MCF 10A (cell line): ENCODE results near the gene ZNF311. TPM values are rescaled to one million over a fixed set of nuclear protein-coding genes. Genes with fewer than 3 reads are reported as not detected.

ENCODE experiments used
- BruUV-seq: library from RNA; stranded (reverse); fragments of 400-500 nt; replicated peaks from 2 replicates; lab custom pipeline; 2021; lab: Mats Ljungman, UMichigan
- CTCF ChIA-PET: fragments of 300-600 bp; sonication (Branson Sonifier 250); formaldehyde crosslinking; extraction: SDS; loops from one replicate; lab custom pipeline; 2021; ENCODE audit warnings: antibody characterized with exemption, inconsistent platforms; lab: Yijun Ruan, JAX
- POLR2A ChIA-PET: fragments of 300-600, 350-650 bp; sonication (Branson Sonifier 250); formaldehyde crosslinking; extraction: SDS; loops from one replicate; lab custom pipeline; 2020; ENCODE audit warnings: antibody characterized with exemption, inconsistent platforms; lab: Yijun Ruan, JAX
- DNase-seq: peaks from one replicate; pipeline ENCODE4 v3.0.0-alpha.2; 2018; ENCODE audit not compliant: unreplicated experiment
- H3K27ac Mint-ChIP-seq: one replicate; pipeline ENCODE4 v1.8.0; 2022; ENCODE audit warnings: mild to moderate bottlenecking, low read depth, mixed read lengths; ENCODE audit not compliant: unreplicated experiment
- H3K27me3 Mint-ChIP-seq: one replicate; pipeline ENCODE4 v1.8.0; 2022; ENCODE audit warnings: mixed read lengths; ENCODE audit not compliant: insufficient read depth, unreplicated experiment
- H3K36me3 Mint-ChIP-seq: one replicate; pipeline ENCODE4 v1.8.0; 2022; ENCODE audit warnings: mild to moderate bottlenecking, moderate library complexity, mixed read lengths; ENCODE audit not compliant: insufficient read depth, unreplicated experiment
- H3K4me1 Mint-ChIP-seq: one replicate; pipeline ENCODE4 v1.8.0; 2022; ENCODE audit warnings: mixed read lengths; ENCODE audit not compliant: insufficient read depth, unreplicated experiment
- H3K4me3 Mint-ChIP-seq: one replicate; pipeline ENCODE4 v1.8.0; 2022; ENCODE audit warnings: mild to moderate bottlenecking, moderate library complexity, mixed read lengths; ENCODE audit not compliant: unreplicated experiment
- H3K9me3 Mint-ChIP-seq: one replicate; pipeline ENCODE4 v1.8.0; 2022; ENCODE audit warnings: mixed read lengths; ENCODE audit not compliant: unreplicated experiment
- intact Hi-C: fragments of 100-400 bp; cut with micrococcal nuclease; formaldehyde crosslinking; loops from 2 replicates; pipeline ENCODE4 v1.14.1; 2022
- total RNA-seq: library from RNA; stranded (reverse); gene quantifications from 2 replicates; pipeline ENCODE4 v1.2.3, GENCODE V29; 2022
- TF ChIP-seq, protein P1 (sequence below): fragments of 200-600 bp; IDR thresholded peaks from one replicate; pipeline ENCODE4 v1.8.0; 2022; ENCODE audit warnings: antibody characterized with exemption, mild to moderate bottlenecking; ENCODE audit not compliant: unreplicated experiment

ZNF311 gene
- total RNA-seq, 1 experiment from 2014 or later, result 3.6 TPM

DNA sequence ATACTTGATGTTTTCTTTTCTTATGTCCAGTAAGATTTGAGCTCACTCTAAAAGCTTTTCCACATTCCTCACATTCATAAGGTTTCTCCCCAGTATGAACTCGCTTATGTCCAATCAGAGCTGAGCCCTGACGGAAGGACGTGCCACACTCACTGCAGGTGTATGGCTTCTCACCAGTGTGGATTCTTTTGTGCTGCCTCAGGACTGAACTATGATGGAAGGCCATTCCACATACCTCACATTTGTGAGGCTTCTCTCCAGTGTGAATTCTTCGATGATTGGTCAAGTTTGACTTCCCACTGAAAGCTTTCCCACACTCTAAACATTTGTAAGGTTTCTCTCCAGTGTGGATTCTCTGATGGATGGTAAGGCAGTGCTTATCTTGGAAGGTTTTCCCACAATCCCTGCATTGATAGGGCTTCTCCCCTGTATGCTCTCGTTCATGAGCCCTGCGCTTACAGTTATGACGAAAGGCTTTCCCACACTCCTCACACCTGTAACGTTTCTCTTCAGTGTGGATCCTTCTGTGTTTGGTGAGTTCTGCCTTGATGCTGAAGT, 9.9 kb downstream of the ZNF311 start:
- no peak overlapping the region for H3K4me3 Mint-ChIP-seq
- H3K4me1 Mint-ChIP-seq, result no peaks in the 10 kb centered on the region
- ChIA-PET POLR2A (no interaction called here), CTCF (interaction anchor here (1.9 kb wide), 1 partner anchor 157 kb away, joined by 6 read pairs; no protein-coding TSS in a partner anchor)
- no TSS peak for BruUV-seq
- no peaks in the 10 kb centered on the region for H3K9me3 Mint-ChIP-seq
- DNase-seq, result no peak
- H3K36me3 Mint-ChIP-seq, result peaks cover 11% of the 10 kb centered on the region
- no peaks in the 10 kb centered on the region for H3K27me3 Mint-ChIP-seq
- intact Hi-C loops, result no loop called here
- no peak overlapping the region for H3K27ac Mint-ChIP-seq
- TF ChIP-seq, protein P1, sequence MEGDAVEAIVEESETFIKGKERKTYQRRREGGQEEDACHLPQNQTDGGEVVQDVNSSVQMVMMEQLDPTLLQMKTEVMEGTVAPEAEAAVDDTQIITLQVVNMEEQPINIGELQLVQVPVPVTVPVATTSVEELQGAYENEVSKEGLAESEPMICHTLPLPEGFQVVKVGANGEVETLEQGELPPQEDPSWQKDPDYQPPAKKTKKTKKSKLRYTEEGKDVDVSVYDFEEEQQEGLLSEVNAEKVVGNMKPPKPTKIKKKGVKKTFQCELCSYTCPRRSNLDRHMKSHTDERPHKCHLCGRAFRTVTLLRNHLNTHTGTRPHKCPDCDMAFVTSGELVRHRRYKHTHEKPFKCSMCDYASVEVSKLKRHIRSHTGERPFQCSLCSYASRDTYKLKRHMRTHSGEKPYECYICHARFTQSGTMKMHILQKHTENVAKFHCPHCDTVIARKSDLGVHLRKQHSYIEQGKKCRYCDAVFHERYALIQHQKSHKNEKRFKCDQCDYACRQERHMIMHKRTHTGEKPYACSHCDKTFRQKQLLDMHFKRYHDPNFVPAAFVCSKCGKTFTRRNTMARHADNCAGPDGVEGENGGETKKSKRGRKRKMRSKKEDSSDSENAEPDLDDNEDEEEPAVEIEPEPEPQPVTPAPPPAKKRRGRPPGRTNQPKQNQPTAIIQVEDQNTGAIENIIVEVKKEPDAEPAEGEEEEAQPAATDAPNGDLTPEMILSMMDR, result no peak

DNA sequence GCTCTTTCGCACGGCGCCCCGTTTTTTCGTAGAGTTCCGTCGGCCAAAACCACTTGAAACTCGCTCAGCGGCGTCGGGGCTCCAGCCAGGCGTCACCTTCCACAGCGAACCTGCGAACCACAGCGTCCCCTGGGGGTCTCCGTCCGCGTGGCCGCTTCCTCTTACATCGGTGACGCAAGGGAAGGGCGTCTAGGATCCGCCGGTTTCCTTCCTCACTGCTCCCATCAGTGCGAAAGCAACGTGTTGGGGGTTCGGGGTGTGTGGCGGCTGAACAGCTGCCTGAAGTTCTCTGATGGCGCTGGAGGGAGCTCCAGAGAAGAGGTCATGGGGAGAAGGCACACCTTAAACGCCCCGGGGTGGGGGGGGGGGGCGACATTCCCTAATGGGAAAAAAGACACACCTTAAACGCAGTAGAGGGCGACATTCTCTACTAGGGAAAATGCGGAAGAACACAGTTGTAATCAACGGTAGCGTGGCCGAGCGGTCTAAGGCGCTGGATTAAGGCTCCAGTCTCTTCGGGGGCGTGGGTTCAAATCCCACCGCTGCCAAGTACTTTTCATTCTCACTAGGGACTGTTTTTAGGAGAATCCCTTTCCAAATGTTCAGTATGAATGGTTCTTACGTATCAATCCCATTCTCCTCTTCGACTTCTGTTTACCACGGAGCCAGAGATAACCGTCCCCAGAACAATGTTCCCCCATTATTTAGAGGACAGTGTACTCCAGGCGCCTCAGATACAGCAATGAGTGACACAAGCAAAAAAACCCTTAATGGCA, 16.4 kb downstream of the ZNF311 start:
- no peak for DNase-seq
- Mint-ChIP-seq H3K27ac (no peak overlapping the region), H3K4me1 (peaks cover 6% of the 10 kb centered on the region), H3K27me3 (no peaks in the 10 kb centered on the region), H3K9me3 (no peaks in the 10 kb centered on the region), H3K36me3 (peaks cover 17% of the 10 kb centered on the region), H3K4me3 (peak overlapping the region; percentile 47)
- TF ChIP-seq, protein P1, result peak; percentile 11
- CTCF ChIA-PET, result no interaction called here
- no TSS peak for BruUV-seq
- POLR2A ChIA-PET, result interaction anchor here (0.7 kb wide), 1 partner anchor 259 kb away, joined by 3 read pairs; no protein-coding TSS in a partner anchor
- intact Hi-C loops, result no loop called here

DNA sequence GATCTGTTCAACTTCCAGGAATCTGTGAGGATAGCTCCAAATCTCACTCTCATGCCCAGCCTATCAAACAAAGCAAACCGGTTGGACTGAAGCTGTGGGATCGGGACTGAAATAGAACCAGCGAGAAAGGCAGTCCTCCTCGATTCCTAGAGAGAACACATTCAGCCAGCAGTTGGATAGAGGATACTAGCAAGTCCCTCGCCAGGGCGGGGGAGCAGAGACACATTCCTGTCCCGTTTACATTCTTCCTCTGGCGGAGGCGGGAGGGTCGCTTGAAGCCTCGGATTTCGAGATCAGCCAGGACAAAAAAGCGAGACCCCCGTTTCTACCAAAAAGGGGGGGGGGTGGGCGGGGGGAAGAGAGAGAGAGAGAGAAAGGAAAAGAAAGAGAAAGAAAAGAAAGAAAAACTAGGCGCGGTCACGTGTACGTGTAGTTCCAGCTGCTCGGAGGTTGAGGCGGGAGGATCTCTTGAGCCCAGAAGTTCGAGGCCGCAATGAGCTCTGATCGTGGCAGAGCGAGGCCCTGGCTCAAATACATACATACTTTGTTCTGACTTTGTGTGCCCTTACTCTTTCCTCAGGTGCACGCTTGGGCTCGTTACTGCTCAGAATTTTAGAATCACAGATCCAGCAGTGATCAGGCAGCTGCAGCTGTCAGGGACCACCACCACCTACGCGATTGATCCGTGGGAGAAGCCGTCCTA, 19.5 kb downstream of the ZNF311 start:
- BruUV-seq, result TSS peak; percentile 52
- Mint-ChIP-seq H3K27me3 (no peaks in the 10 kb centered on the region), H3K27ac (peak overlapping the region; percentile 96), H3K4me3 (peak overlapping the region; percentile 81), H3K9me3 (no peaks in the 10 kb centered on the region), H3K4me1 (peaks cover 18% of the 10 kb centered on the region), H3K36me3 (peaks cover 34% of the 10 kb centered on the region)
- peak; percentile 96 for DNase-seq
- TF ChIP-seq, protein P1, result no peak
- POLR2A ChIA-PET, result interaction anchor here (0.6 to 7.1 kb wide), 26 partner anchors 12 to 1287 kb away, joined by 3 to 121 read pairs (median 4); partner anchors contain the start of genes TRIM27 and ZNF311
- intact Hi-C loops, result loop anchor here (1.0 to 2.0 kb wide), 3 partner anchors 31 to 168 kb away; no protein-coding TSS in a partner anchor
- CTCF ChIA-PET, result interaction anchor here (0.6 to 3.3 kb wide), 6 partner anchors 8 to 148 kb away, joined by 3 to 15 read pairs (median 3); no protein-coding TSS in a partner anchor
